ENCODE data around the gene NUBP1. TPM values are rescaled to one million over a fixed set of nuclear protein-coding genes. Genes with fewer than 3 reads are reported as not detected.
"Not testable (repeated sequence)": the region's sequence is repeated elsewhere in the genome, so short reads cannot be mapped to it uniquely, and the experiment has no call there.

Gene NUBP1
- total RNA-seq, 1 donor from 2014 or later = 20.9 TPM

DNA sequence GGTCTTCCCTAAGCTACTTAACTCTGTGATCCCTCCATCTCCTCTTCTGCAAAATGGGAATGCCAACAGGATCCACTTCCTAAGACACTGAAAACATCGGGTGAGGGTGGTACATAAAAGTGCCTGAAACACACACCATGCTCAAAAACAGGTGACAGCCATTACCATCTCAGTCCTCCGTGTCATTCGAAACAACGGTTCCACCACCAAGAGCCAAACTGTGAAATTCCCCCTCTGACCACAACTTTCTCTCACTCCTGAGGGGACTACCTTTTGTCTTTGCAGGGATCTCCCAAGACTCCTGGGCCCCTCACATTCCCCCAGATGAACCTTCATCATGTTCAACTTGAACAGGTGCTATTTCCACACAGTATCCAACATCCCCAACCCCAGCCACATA, 37.0 kb downstream of the NUBP1 start:
- intact Hi-C loops (cut with DNase I) = no loop called here
- Histone ChIP-seq H3K9me3 (no peaks in the 10 kb centered on the region), H3K4me1 (no peaks in the 10 kb centered on the region), H3K27ac (no peak overlapping the region), H3K27me3 (no peaks in the 10 kb centered on the region), H3K4me3 (no peak overlapping the region), H3K36me3 (no peaks in the 10 kb centered on the region)
- no peak for TF ChIP-seq POLR2AphosphoS5 (IDR thresholded peaks at IDR 0.05; ENCODE audit: insufficient read depth in 1 of 2, low read depth in 1 of 2)
- TF ChIP-seq, protein P1, sequence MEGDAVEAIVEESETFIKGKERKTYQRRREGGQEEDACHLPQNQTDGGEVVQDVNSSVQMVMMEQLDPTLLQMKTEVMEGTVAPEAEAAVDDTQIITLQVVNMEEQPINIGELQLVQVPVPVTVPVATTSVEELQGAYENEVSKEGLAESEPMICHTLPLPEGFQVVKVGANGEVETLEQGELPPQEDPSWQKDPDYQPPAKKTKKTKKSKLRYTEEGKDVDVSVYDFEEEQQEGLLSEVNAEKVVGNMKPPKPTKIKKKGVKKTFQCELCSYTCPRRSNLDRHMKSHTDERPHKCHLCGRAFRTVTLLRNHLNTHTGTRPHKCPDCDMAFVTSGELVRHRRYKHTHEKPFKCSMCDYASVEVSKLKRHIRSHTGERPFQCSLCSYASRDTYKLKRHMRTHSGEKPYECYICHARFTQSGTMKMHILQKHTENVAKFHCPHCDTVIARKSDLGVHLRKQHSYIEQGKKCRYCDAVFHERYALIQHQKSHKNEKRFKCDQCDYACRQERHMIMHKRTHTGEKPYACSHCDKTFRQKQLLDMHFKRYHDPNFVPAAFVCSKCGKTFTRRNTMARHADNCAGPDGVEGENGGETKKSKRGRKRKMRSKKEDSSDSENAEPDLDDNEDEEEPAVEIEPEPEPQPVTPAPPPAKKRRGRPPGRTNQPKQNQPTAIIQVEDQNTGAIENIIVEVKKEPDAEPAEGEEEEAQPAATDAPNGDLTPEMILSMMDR (IDR thresholded peaks at IDR 0.05) = no peak
- no peak for TF ChIP-seq POLR2A (IDR thresholded peaks at IDR 0.05)
- no peak for DNase-seq (ENCODE audit: extremely low spot score in 2 of 2)

DNA sequence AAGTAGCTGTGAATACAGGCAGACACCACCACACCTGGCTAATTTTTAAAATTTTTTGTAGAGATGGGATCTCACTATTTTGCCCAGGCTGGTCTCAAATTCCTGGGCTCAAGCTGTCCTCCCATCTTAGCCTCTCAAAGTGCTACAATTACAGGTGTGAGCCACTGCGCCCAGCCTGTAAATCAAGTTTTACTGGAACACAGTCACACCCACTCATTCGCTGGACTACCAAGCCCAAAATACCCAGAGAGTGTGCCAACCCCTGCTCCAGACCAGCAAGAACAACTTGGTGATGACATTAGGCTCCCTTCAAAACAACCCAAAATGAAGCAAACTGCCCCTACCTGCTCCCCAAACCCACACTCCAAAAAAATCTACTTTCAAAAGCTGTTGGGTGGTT, 39.0 kb downstream of the NUBP1 start:
- Histone ChIP-seq H3K27me3 (no peaks in the 10 kb centered on the region), H3K4me3 (no peak overlapping the region), H3K36me3 (no peaks in the 10 kb centered on the region), H3K27ac (no peak overlapping the region), H3K4me1 (no peaks in the 10 kb centered on the region), H3K9me3 (no peaks in the 10 kb centered on the region)
- no peak for DNase-seq (ENCODE audit: extremely low spot score in 2 of 2)
- intact Hi-C loops (cut with DNase I) = no loop called here
- TF ChIP-seq POLR2AphosphoS5 (IDR thresholded peaks at IDR 0.05; ENCODE audit: insufficient read depth in 1 of 2, low read depth in 1 of 2) (no peak), POLR2A (IDR thresholded peaks at IDR 0.05) (no peak)
- TF ChIP-seq, protein P1 (IDR thresholded peaks at IDR 0.05) = no peak

DNA sequence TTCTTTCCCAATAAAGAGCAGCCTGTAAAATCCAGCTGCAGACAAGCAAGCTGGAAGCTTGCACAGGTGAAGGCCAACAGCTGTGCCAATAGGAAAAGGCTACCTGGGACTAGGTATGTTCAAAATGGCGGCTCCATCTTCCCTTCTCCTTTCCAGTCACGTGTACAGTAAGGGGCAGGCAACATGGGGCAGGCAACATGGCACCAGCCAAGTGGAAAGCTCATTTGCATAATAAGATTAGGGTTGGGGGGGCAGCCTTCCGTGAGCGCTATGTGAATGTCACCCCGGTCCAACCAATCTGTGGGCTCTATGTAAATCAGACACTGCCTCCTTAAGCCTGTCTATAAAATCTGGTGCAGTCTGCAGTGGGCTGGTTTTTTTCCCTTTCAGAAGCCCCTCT, 43.7 kb downstream of the NUBP1 start:
- no peak overlapping the region for H3K27ac ChIP-seq
- no peak for DNase-seq (ENCODE audit: extremely low spot score in 2 of 2)
- H3K4me1 ChIP-seq = no peaks in the 10 kb centered on the region
- no peaks in the 10 kb centered on the region for H3K27me3 ChIP-seq
- intact Hi-C loops (cut with DNase I) = no loop called here
- no peaks in the 10 kb centered on the region for H3K36me3 ChIP-seq
- no peak overlapping the region for H3K4me3 ChIP-seq
- TF ChIP-seq, protein P1 (IDR thresholded peaks at IDR 0.05) = no peak
- no peak for TF ChIP-seq POLR2AphosphoS5 (IDR thresholded peaks at IDR 0.05; ENCODE audit: insufficient read depth in 1 of 2, low read depth in 1 of 2)
- no peak for TF ChIP-seq POLR2A (IDR thresholded peaks at IDR 0.05)
- no peaks in the 10 kb centered on the region for H3K9me3 ChIP-seq

DNA sequence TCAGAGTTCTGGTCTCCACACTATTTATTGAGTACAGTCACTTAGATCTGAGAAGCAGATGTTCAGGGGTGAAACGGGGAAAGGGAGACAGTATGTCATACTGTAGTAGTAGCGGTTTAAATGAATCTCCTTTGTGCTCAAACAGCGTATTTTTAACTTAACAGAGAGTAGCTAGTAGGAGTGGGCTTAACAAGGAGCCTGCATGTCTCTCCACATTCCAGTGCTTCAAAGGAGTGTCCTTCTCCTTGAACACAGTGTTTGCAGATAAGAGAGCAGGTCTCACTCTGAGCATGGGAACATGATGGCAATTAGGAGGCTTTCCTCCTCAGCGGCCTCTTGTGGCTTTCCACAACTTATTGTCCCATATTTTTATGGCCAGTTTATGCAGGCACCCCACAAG, 45.0 kb downstream of the NUBP1 start:
- H3K27me3 ChIP-seq; H3K4me3 ChIP-seq; H3K9me3 ChIP-seq; H3K36me3 ChIP-seq; H3K4me1 ChIP-seq; DNase-seq (ENCODE audit: extremely low spot score in 2 of 2); H3K27ac ChIP-seq; intact Hi-C loops (cut with DNase I): not testable (repeated sequence)

DNA sequence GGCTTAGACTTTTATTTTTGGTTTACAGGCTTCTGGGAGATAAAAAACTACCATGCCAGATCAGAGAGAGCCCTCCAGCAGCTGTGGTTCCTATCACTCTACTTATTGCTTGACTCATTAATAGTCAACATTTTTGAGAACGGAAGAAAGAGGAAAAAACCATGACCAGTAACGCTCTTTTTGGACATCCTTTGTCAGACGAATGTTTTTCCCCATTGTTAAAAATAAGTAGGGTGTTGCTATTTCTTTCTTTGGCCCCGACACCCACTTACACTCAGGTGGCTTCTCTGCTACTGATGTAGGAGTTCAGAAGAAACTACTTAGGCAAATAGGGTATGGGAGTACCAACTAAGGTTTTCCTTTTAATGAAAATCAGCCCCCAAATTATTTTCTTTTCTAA, 47.4 kb downstream of the NUBP1 start:
- H3K27ac ChIP-seq = no peak overlapping the region
- no peaks in the 10 kb centered on the region for H3K4me1 ChIP-seq
- H3K9me3 ChIP-seq = no peaks in the 10 kb centered on the region
- H3K27me3 ChIP-seq = no peaks in the 10 kb centered on the region
- TF ChIP-seq, protein P1 (IDR thresholded peaks at IDR 0.05) = no peak
- no peak for TF ChIP-seq POLR2AphosphoS5 (IDR thresholded peaks at IDR 0.05; ENCODE audit: insufficient read depth in 1 of 2, low read depth in 1 of 2)
- H3K36me3 ChIP-seq = no peaks in the 10 kb centered on the region
- DNase-seq (ENCODE audit: extremely low spot score in 2 of 2) = no peak
- no peak overlapping the region for H3K4me3 ChIP-seq
- intact Hi-C loops (cut with DNase I) = no loop called here

DNA sequence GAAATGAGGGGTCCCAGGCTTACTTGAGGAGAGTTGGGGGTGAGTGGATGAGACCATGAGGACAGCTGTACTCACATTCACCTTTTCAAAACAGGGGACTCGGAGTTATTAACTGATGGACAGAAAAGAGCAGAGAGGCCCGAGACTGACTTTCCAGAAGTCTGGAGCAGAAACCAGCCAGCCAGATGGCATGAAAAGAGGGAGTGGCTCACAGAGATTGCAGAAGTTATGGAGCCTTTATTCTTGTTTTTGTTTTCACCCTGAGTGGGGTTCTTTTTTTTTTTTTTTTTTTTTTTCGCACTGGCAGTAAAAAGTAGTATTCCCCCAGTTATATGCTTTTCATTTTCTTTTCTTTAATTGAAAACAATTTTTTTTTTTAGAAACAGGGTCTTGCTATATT, 56.1 kb downstream of the NUBP1 start:
- H3K4me3 ChIP-seq = no peak overlapping the region
- no peaks in the 10 kb centered on the region for H3K36me3 ChIP-seq
- H3K27me3 ChIP-seq = no peaks in the 10 kb centered on the region
- DNase-seq (ENCODE audit: extremely low spot score in 2 of 2) = no peak
- TF ChIP-seq POLR2AphosphoS5 (IDR thresholded peaks at IDR 0.05; ENCODE audit: insufficient read depth in 1 of 2, low read depth in 1 of 2) (no peak), POLR2A (IDR thresholded peaks at IDR 0.05) (no peak)
- TF ChIP-seq, protein P1 (IDR thresholded peaks at IDR 0.05) = no peak
- H3K9me3 ChIP-seq = no peaks in the 10 kb centered on the region
- no peaks in the 10 kb centered on the region for H3K4me1 ChIP-seq
- no peak overlapping the region for H3K27ac ChIP-seq
- intact Hi-C loops (cut with DNase I) = no loop called here
